Sigmoid colon (tissue), 7 donors: ENCODE data around the gene PGLYRP4. TPM values are rescaled to one million over a fixed set of nuclear protein-coding genes. Genes with fewer than 3 reads are reported as not detected.

Experiments used
- DNase-seq: peaks from one replicate; pipeline ENCODE4 v3.0.0-alpha.2; 2019
- H3K27ac ChIP-seq, 4 donors: fragments of 200-600 bp; sonication (generic); one replicate each; pipeline ENCODE4 v1.5.1; 2016 to 2019; ENCODE audit warnings: mild to moderate bottlenecking in 1 of 4
- H3K27me3 ChIP-seq, 3 donors: fragments of 200-600 bp; sonication (generic); one replicate each; pipeline ENCODE4 v1.5.1; 2019; ENCODE audit warnings: mild to moderate bottlenecking in 1 of 3
- H3K36me3 ChIP-seq, 4 donors: fragments of 200-600 bp; sonication (generic); one replicate each; pipeline ENCODE4 v1.5.1; 2016 to 2019
- H3K4me1 ChIP-seq, 4 donors: fragments of 200-600 bp; sonication (generic); one replicate each; pipeline ENCODE4 v1.5.1; 2017 to 2019
- H3K4me3 ChIP-seq, 4 donors: fragments of 200-600 bp; sonication (generic); one replicate each; pipeline ENCODE4 v1.5.1; 2017 to 2019; ENCODE audit warnings: mild to moderate bottlenecking in 2 of 4, moderate library complexity in 1 of 4
- H3K9me3 ChIP-seq, 4 donors: fragments of 200-600 bp in 3 of 4; sonication (generic) in 3 of 4; one replicate each; pipeline versions ENCODE4 v1.5.1 to v1.6.1; 2013 to 2019
- CTCF ChIP-seq, 4 experiments: fragments of 450-650 bp in 3 of 4; fragments of 200-600 bp in 1 of 4; IDR thresholded peaks; one replicate each; pipeline ENCODE4 v1.5.1; 2016 to 2019; ENCODE audit warnings: antibody characterized with exemption in 4 of 4, mild to moderate bottlenecking in 3 of 4, moderate library complexity in 2 of 4
- EP300 ChIP-seq, 4 donors: sonication (generic); formaldehyde crosslinking; IDR thresholded peaks; one replicate each; pipeline ENCODE4 v1.6.1; 2017; ENCODE audit warnings: antibody characterized with exemption in 4 of 4
- POLR2A ChIP-seq, 2 donors: fragments of 450-650 bp; IDR thresholded peaks; one replicate each; pipeline ENCODE4 v1.6.1; 2016; ENCODE audit warnings: antibody characterized with exemption in 2 of 2, mild to moderate bottlenecking in 2 of 2, moderate library complexity in 2 of 2
- POLR2AphosphoS5 ChIP-seq, 4 donors: sonication (generic); formaldehyde crosslinking; IDR thresholded peaks; one replicate each; pipeline ENCODE4 v1.6.1; 2017; ENCODE audit warnings: antibody characterized with exemption in 4 of 4
- WGBS, 2 donors: extraction: QIAGEN DNeasy Blood & Tissue Kit; methylation state at CpG; one replicate each; pipeline ENCODE4 v1.1.7; 2013; 5-methylcytosine and 5-hydroxymethylcytosine counted together
- intact Hi-C: fragments of 100-400 bp; cut with DNase I; formaldehyde crosslinking; loops from one replicate; pipeline ENCODE4 v1.15.1; 2023
- polyA plus RNA-seq, 3 donors: library from polyadenylated mRNA; stranded (reverse); fragments of 200-250 nt; gene quantifications; one replicate each; pipeline ENCODE4 v1.2.3, GENCODE V29; 2013
- total RNA-seq, 4 donors: library from RNA; depleted of rRNA; stranded (reverse); fragments of >200 nt; gene quantifications; one replicate each; pipeline ENCODE4 v1.1.0, GENCODE V29; 2016
- donor health status: healthy with polysubstance abuse.
- donor health status: Bipolar disorder and iron deficiency.
- donor health status: healthy.

PGLYRP4 gene
- total and polyA plus RNA-seq, 7 donors = 1.1 TPM; not detected in 6

DNA sequence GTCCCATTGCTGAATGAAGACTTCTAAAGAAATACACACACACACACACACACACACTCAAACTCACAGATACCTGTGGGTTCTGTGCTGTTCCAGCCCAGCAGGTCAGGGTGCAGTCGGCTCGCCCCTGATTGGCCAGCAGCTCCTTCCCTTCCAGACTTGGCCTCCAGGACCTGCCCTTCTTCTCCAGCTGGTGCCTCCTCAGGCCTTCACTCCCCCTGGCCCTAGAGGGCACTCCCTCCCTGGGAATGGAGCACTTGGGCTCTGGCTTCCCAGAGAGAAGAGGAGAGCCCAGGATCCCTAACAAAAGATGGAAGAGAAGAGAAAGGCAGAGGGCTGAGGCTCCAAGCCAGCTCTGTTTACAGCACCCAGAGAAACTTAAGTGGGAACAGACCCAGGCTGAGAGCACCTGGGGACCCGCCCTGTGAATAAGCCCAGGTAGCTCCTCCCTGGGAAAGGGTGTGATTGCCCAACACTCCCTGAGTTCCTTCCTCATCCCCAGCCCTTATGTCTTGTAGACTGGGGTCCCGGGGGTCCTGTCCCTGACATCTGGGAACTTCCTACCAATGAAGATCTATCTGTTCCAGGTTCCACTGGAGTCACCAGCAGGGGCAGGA lies 36.0 kb downstream of the PGLYRP4 start, which contains the start of gene PGLYRP3:
PGLYRP3 (minus strand) TSS at position 383 of the 617 bp plus-strand sequence. CDS start 2,287 bp downstream, outside the sequence.
- no peaks in the 10 kb centered on the region for H3K36me3 ChIP-seq
- intact Hi-C loops = no loop called here
- DNase-seq = no peak
- H3K27me3 ChIP-seq = no peaks in the 10 kb centered on the region
- H3K4me3 ChIP-seq = no peak within 1 kb of the TSS
- TF ChIP-seq POLR2AphosphoS5 (IDR thresholded peaks at IDR 0.05) (no peak), CTCF (IDR thresholded peaks at IDR 0.05) (no peak), EP300 (IDR thresholded peaks at IDR 0.05) (no peak), POLR2A (IDR thresholded peaks at IDR 0.05) (no peak)
- H3K27ac ChIP-seq = no peak within 1 kb of the TSS
- no peaks in the 10 kb centered on the region for H3K4me1 ChIP-seq
- H3K9me3 ChIP-seq = no peaks in the 10 kb centered on the region
- WGBS, 2 donors = 48 to 72% methylated on average over 4 of the region's 4 CpGs

- Histone ChIP-seq H3K9me3 (no peaks in the 10 kb centered on the region), H3K4me1 (no peaks in the 10 kb centered on the region), H3K4me3 (no peak overlapping the region), H3K27ac (no peak overlapping the region), H3K27me3 (no peaks in the 10 kb centered on the region), H3K36me3 (no peaks in the 10 kb centered on the region)
- no peak for DNase-seq
- WGBS, 2 donors = 68 to 72% methylated on average over 7 of the region's 7 CpGs
- TF ChIP-seq EP300 (IDR thresholded peaks at IDR 0.05) (no peak), POLR2AphosphoS5 (IDR thresholded peaks at IDR 0.05) (no peak), POLR2A (IDR thresholded peaks at IDR 0.05) (no peak), CTCF (IDR thresholded peaks at IDR 0.05) (no peak)
- intact Hi-C loops = no loop called here
These were observed 38.1 kb downstream of the PGLYRP4 start for GRCh38 chr1:153310526-153310925.

GRCh38 chr1:153309441-153309840 lies 39.2 kb downstream of the PGLYRP4 start:
- Histone ChIP-seq H3K4me1 (no peaks in the 10 kb centered on the region), H3K27ac (no peak overlapping the region), H3K9me3 (no peaks in the 10 kb centered on the region), H3K27me3 (no peaks in the 10 kb centered on the region), H3K36me3 (no peaks in the 10 kb centered on the region), H3K4me3 (no peak overlapping the region)
- intact Hi-C loops = no loop called here
- 80 to 90% methylated on average over 2 of the region's 2 CpGs for WGBS, 2 donors
- DNase-seq = no peak
- no peak for TF ChIP-seq POLR2A (IDR thresholded peaks at IDR 0.05)
- no peak for TF ChIP-seq CTCF (IDR thresholded peaks at IDR 0.05)
- TF ChIP-seq POLR2AphosphoS5 (IDR thresholded peaks at IDR 0.05) = no peak
- no peak for TF ChIP-seq EP300 (IDR thresholded peaks at IDR 0.05)

DNA sequence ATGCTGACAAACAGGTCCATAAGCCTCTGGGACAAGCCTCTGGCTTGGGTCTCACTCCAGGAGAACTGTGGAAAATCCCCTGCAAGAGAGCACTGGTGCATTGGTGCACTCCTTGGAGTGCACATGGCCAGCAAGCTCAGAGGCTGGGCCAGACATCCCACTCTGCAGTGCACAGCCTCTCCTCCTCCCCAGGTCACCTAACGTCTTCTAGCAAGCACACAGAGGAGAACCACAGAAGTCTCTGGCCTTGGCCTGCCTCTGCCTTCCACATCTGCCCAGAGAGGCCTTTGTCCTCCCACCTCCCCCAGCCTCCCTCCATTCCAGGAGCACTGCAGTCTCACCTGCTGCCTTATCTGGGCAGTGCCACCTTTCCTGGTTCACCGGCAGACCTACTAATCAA lies 40.1 kb downstream of the PGLYRP4 start:
- Histone ChIP-seq H3K4me1 (no peaks in the 10 kb centered on the region), H3K9me3 (no peaks in the 10 kb centered on the region), H3K4me3 (no peak overlapping the region), H3K36me3 (no peaks in the 10 kb centered on the region), H3K27me3 (no peaks in the 10 kb centered on the region), H3K27ac (no peak overlapping the region)
- no peak for DNase-seq
- intact Hi-C loops = no loop called here
- WGBS, 2 donors = 82 to 90% methylated on average over 2 of the region's 2 CpGs
- TF ChIP-seq CTCF (IDR thresholded peaks at IDR 0.05) (no peak), POLR2A (IDR thresholded peaks at IDR 0.05) (no peak), POLR2AphosphoS5 (IDR thresholded peaks at IDR 0.05) (no peak), EP300 (IDR thresholded peaks at IDR 0.05) (no peak)

GRCh38 chr1:153307221-153307600 lies 41.4 kb downstream of the PGLYRP4 start:
- no peak for DNase-seq
- H3K4me3 ChIP-seq = no peak overlapping the region
- H3K36me3 ChIP-seq = no peaks in the 10 kb centered on the region
- H3K9me3 ChIP-seq = no peaks in the 10 kb centered on the region
- no peaks in the 10 kb centered on the region for H3K27me3 ChIP-seq
- no peaks in the 10 kb centered on the region for H3K4me1 ChIP-seq
- intact Hi-C loops = no loop called here
- 79 to 91% methylated on average over 10 of the region's 10 CpGs for WGBS, 2 donors
- H3K27ac ChIP-seq = no peak overlapping the region
- TF ChIP-seq POLR2AphosphoS5 (IDR thresholded peaks at IDR 0.05) = no peak
